SK-N-SH treated with all-trans-retinoic acid at 6 μM for 48 hours (cell line): ENCODE results near the gene RPS6KA2.

Experiments used
- OSR1 ChIP-seq: fragments of 250-450 bp; sonication (Bioruptor Pico); IDR thresholded peaks from 2 replicates; pipeline ENCODE4 v1.8.0; 2022; ENCODE audit warnings: moderate library complexity, mild to moderate bottlenecking, inconsistent platforms
- TF ChIP-seq, protein P1 (sequence below): fragments of 250-450 bp; sonication (Bioruptor Pico); IDR thresholded peaks from 2 replicates; pipeline ENCODE4 v1.8.0; 2020; ENCODE audit warnings: mild to moderate bottlenecking, moderate library complexity, borderline replicate concordance
- TF ChIP-seq, protein P2 (sequence below): fragments of 250-450 bp; sonication (Bioruptor Pico); IDR thresholded peaks from 2 replicates; pipeline ENCODE4 v1.5.0; 2020; ENCODE audit warnings: mild to moderate bottlenecking, moderate library complexity
- TF ChIP-seq, protein P3 (sequence below): fragments of 250-450 bp; sonication (Bioruptor Pico); IDR thresholded peaks from 2 replicates; pipeline ENCODE4 v1.5.1; 2021; ENCODE audit warnings: mild to moderate bottlenecking, moderate library complexity

DNA sequence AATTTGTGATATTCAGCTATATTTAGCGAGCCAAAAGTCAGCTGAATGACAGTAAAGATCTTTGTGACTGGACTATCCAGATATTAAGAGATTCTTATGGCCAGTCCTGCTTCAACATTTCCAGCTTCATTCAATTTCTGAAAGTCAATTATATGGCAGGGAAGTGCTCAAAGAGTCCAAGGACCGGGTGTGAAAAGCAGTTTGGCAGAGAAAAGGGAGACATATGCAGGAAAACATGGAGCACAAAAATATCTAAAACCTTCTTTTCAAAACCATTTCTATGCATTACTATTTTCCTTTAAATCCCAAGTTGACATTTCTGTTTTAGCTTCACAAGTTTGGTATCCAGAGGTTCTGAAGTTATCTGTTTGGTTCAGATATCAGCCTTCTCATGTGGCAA, 249.3 kb downstream of the RPS6KA2 start:
- TF ChIP-seq, protein P1, sequence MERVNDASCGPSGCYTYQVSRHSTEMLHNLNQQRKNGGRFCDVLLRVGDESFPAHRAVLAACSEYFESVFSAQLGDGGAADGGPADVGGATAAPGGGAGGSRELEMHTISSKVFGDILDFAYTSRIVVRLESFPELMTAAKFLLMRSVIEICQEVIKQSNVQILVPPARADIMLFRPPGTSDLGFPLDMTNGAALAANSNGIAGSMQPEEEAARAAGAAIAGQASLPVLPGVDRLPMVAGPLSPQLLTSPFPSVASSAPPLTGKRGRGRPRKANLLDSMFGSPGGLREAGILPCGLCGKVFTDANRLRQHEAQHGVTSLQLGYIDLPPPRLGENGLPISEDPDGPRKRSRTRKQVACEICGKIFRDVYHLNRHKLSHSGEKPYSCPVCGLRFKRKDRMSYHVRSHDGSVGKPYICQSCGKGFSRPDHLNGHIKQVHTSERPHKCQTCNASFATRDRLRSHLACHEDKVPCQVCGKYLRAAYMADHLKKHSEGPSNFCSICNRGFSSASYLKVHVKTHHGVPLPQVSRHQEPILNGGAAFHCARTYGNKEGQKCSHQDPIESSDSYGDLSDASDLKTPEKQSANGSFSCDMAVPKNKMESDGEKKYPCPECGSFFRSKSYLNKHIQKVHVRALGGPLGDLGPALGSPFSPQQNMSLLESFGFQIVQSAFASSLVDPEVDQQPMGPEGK (CRISPR knock-in tag), result no peak
- TF ChIP-seq, protein P2, sequence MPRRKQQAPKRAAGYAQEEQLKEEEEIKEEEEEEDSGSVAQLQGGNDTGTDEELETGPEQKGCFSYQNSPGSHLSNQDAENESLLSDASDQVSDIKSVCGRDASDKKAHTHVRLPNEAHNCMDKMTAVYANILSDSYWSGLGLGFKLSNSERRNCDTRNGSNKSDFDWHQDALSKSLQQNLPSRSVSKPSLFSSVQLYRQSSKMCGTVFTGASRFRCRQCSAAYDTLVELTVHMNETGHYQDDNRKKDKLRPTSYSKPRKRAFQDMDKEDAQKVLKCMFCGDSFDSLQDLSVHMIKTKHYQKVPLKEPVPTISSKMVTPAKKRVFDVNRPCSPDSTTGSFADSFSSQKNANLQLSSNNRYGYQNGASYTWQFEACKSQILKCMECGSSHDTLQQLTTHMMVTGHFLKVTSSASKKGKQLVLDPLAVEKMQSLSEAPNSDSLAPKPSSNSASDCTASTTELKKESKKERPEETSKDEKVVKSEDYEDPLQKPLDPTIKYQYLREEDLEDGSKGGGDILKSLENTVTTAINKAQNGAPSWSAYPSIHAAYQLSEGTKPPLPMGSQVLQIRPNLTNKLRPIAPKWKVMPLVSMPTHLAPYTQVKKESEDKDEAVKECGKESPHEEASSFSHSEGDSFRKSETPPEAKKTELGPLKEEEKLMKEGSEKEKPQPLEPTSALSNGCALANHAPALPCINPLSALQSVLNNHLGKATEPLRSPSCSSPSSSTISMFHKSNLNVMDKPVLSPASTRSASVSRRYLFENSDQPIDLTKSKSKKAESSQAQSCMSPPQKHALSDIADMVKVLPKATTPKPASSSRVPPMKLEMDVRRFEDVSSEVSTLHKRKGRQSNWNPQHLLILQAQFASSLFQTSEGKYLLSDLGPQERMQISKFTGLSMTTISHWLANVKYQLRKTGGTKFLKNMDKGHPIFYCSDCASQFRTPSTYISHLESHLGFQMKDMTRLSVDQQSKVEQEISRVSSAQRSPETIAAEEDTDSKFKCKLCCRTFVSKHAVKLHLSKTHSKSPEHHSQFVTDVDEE (CRISPR knock-in tag), result no peak
- TF ChIP-seq, protein P3, sequence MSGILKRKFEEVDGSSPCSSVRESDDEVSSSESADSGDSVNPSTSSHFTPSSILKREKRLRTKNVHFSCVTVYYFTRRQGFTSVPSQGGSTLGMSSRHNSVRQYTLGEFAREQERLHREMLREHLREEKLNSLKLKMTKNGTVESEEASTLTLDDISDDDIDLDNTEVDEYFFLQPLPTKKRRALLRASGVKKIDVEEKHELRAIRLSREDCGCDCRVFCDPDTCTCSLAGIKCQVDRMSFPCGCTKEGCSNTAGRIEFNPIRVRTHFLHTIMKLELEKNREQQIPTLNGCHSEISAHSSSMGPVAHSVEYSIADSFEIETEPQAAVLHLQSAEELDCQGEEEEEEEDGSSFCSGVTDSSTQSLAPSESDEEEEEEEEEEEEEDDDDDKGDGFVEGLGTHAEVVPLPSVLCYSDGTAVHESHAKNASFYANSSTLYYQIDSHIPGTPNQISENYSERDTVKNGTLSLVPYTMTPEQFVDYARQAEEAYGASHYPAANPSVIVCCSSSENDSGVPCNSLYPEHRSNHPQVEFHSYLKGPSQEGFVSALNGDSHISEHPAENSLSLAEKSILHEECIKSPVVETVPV (CRISPR knock-in tag), result no peak
- TF ChIP-seq OSR1 (CRISPR knock-in tag), result no peak
